ENCODE data around the gene CDH22.

CDH22 gene

GRCh38 chr20:46327557-46327956 lies 19.3 kb upstream of the CDH22 start:
- H3K36me3 ChIP-seq (ENCODE audit: control insufficient read depth, insufficient read depth, low read length) = no peaks in the 10 kb centered on the region
- H3K4me1 ChIP-seq (ENCODE audit: control insufficient read depth, insufficient read depth, low read length) = no peaks in the 10 kb centered on the region
- H3K27me3 ChIP-seq (ENCODE audit: control insufficient read depth, insufficient read depth, low read length) = peaks cover 3% of the 10 kb centered on the region
- H3K9ac ChIP-seq (ENCODE audit: low read length) = no peak overlapping the region
- H3K27ac ChIP-seq (ENCODE audit: low read depth, low read length) = no peak overlapping the region
- H3K4me3 ChIP-seq (ENCODE audit: low read length) = no peak overlapping the region

- H3K36me3 ChIP-seq (ENCODE audit: control insufficient read depth, insufficient read depth, low read length) = no peaks in the 10 kb centered on the region
- no peaks in the 10 kb centered on the region for H3K27me3 ChIP-seq (ENCODE audit: control insufficient read depth, insufficient read depth, low read length)
- H3K9ac ChIP-seq (ENCODE audit: low read length) = no peak overlapping the region
- no peak overlapping the region for H3K4me3 ChIP-seq (ENCODE audit: low read length)
- H3K4me1 ChIP-seq (ENCODE audit: control insufficient read depth, insufficient read depth, low read length) = no peaks in the 10 kb centered on the region
- no peak overlapping the region for H3K27ac ChIP-seq (ENCODE audit: low read depth, low read length)
Measured at GRCh38 chr20:46325789-46326188, 17.5 kb upstream of the CDH22 start.

GRCh38 chr20:46324960-46325703 lies 16.8 kb upstream of the CDH22 start:
- no peaks in the 10 kb centered on the region for H3K36me3 ChIP-seq (ENCODE audit: control insufficient read depth, insufficient read depth, low read length)
- H3K27me3 ChIP-seq (ENCODE audit: control insufficient read depth, insufficient read depth, low read length) = no peaks in the 10 kb centered on the region
- H3K4me1 ChIP-seq (ENCODE audit: control insufficient read depth, insufficient read depth, low read length) = no peaks in the 10 kb centered on the region
- H3K4me3 ChIP-seq (ENCODE audit: low read length) = no peak overlapping the region
- no peak overlapping the region for H3K27ac ChIP-seq (ENCODE audit: low read depth, low read length)
- no peak overlapping the region for H3K9ac ChIP-seq (ENCODE audit: low read length)

GRCh38 chr20:46324379-46324778 lies 16.1 kb upstream of the CDH22 start:
- Histone ChIP-seq H3K36me3 (ENCODE audit: control insufficient read depth, insufficient read depth, low read length) (no peaks in the 10 kb centered on the region), H3K9ac (ENCODE audit: low read length) (no peak overlapping the region), H3K4me1 (ENCODE audit: control insufficient read depth, insufficient read depth, low read length) (no peaks in the 10 kb centered on the region), H3K27me3 (ENCODE audit: control insufficient read depth, insufficient read depth, low read length) (no peaks in the 10 kb centered on the region), H3K27ac (ENCODE audit: low read depth, low read length) (no peak overlapping the region), H3K4me3 (ENCODE audit: low read length) (no peak overlapping the region)

GRCh38 chr20:46323557-46323956 lies 15.3 kb upstream of the CDH22 start:
- H3K27me3 ChIP-seq (ENCODE audit: control insufficient read depth, insufficient read depth, low read length) = no peaks in the 10 kb centered on the region
- H3K27ac ChIP-seq (ENCODE audit: low read depth, low read length) = no peak overlapping the region
- H3K4me1 ChIP-seq (ENCODE audit: control insufficient read depth, insufficient read depth, low read length) = no peaks in the 10 kb centered on the region
- H3K4me3 ChIP-seq (ENCODE audit: low read length) = no peak overlapping the region
- no peaks in the 10 kb centered on the region for H3K36me3 ChIP-seq (ENCODE audit: control insufficient read depth, insufficient read depth, low read length)
- no peak overlapping the region for H3K9ac ChIP-seq (ENCODE audit: low read length)

- Histone ChIP-seq H3K27me3 (ENCODE audit: control insufficient read depth, insufficient read depth, low read length) (peaks cover 2% of the 10 kb centered on the region), H3K27ac (ENCODE audit: low read depth, low read length) (no peak overlapping the region), H3K4me3 (ENCODE audit: low read length) (no peak overlapping the region), H3K4me1 (ENCODE audit: control insufficient read depth, insufficient read depth, low read length) (no peaks in the 10 kb centered on the region), H3K9ac (ENCODE audit: low read length) (no peak overlapping the region), H3K36me3 (ENCODE audit: control insufficient read depth, insufficient read depth, low read length) (no peaks in the 10 kb centered on the region)
Measured at GRCh38 chr20:46322641-46323040, 14.3 kb upstream of the CDH22 start.

GRCh38 chr20:46317685-46318177 lies 9.4 kb upstream of the CDH22 start:
- H3K27me3 ChIP-seq (ENCODE audit: control insufficient read depth, insufficient read depth, low read length) = peaks cover 22% of the 10 kb centered on the region
- no peak overlapping the region for H3K27ac ChIP-seq (ENCODE audit: low read depth, low read length)
- no peak overlapping the region for H3K4me3 ChIP-seq (ENCODE audit: low read length)
- H3K9ac ChIP-seq (ENCODE audit: low read length) = no peak overlapping the region
- H3K36me3 ChIP-seq (ENCODE audit: control insufficient read depth, insufficient read depth, low read length) = no peaks in the 10 kb centered on the region
- H3K4me1 ChIP-seq (ENCODE audit: control insufficient read depth, insufficient read depth, low read length) = no peaks in the 10 kb centered on the region

GRCh38 chr20:46316984-46317684 lies 8.8 kb upstream of the CDH22 start:
- Histone ChIP-seq H3K36me3 (ENCODE audit: control insufficient read depth, insufficient read depth, low read length) (no peaks in the 10 kb centered on the region), H3K4me1 (ENCODE audit: control insufficient read depth, insufficient read depth, low read length) (no peaks in the 10 kb centered on the region), H3K9ac (ENCODE audit: low read length) (no peak overlapping the region), H3K4me3 (ENCODE audit: low read length) (no peak overlapping the region), H3K27me3 (ENCODE audit: control insufficient read depth, insufficient read depth, low read length) (peaks cover 27% of the 10 kb centered on the region), H3K27ac (ENCODE audit: low read depth, low read length) (no peak overlapping the region)

GRCh38 chr20:46315311-46315710 lies 7.0 kb upstream of the CDH22 start:
- H3K27ac ChIP-seq (ENCODE audit: low read depth, low read length) = no peak overlapping the region
- no peaks in the 10 kb centered on the region for H3K36me3 ChIP-seq (ENCODE audit: control insufficient read depth, insufficient read depth, low read length)
- H3K4me1 ChIP-seq (ENCODE audit: control insufficient read depth, insufficient read depth, low read length) = no peaks in the 10 kb centered on the region
- H3K4me3 ChIP-seq (ENCODE audit: low read length) = no peak overlapping the region
- peaks cover 43% of the 10 kb centered on the region for H3K27me3 ChIP-seq (ENCODE audit: control insufficient read depth, insufficient read depth, low read length)
- no peak overlapping the region for H3K9ac ChIP-seq (ENCODE audit: low read length)

- Histone ChIP-seq H3K27me3 (ENCODE audit: control insufficient read depth, insufficient read depth, low read length) (peaks cover 54% of the 10 kb centered on the region), H3K9ac (ENCODE audit: low read length) (no peak overlapping the region), H3K4me1 (ENCODE audit: control insufficient read depth, insufficient read depth, low read length) (no peaks in the 10 kb centered on the region), H3K27ac (ENCODE audit: low read depth, low read length) (no peak overlapping the region), H3K4me3 (ENCODE audit: low read length) (no peak overlapping the region), H3K36me3 (ENCODE audit: control insufficient read depth, insufficient read depth, low read length) (no peaks in the 10 kb centered on the region)
Measured at GRCh38 chr20:46312945-46313861, 4.9 kb upstream of the CDH22 start.

- no peak overlapping the region for H3K4me3 ChIP-seq (ENCODE audit: low read length)
- H3K36me3 ChIP-seq (ENCODE audit: control insufficient read depth, insufficient read depth, low read length) = no peaks in the 10 kb centered on the region
- H3K27me3 ChIP-seq (ENCODE audit: control insufficient read depth, insufficient read depth, low read length) = peaks cover 54% of the 10 kb centered on the region
- H3K9ac ChIP-seq (ENCODE audit: low read length) = no peak overlapping the region
- H3K27ac ChIP-seq (ENCODE audit: low read depth, low read length) = no peak overlapping the region
- H3K4me1 ChIP-seq (ENCODE audit: control insufficient read depth, insufficient read depth, low read length) = no peaks in the 10 kb centered on the region
Measured at GRCh38 chr20:46312075-46312944, 4.0 kb upstream of the CDH22 start.

All from rectal smooth muscle tissue (tissue), 1 donor.